GM20000 (cell line): ENCODE results near the gene NLRP12.

ENCODE experiments used
- DNase-seq: peaks from one replicate; pipeline ENCODE4 v3.0.0; 2012; ENCODE audit warnings: low spot score
- TF ChIP-seq, protein P1 (sequence below): IDR thresholded peaks from 2 replicates; pipeline ENCODE4 v1.5.1; 2012; ENCODE audit warnings: mild to moderate bottlenecking, control low read depth; ENCODE audit errors: extremely low read depth, missing control alignments

The NLRP12 gene

DNA sequence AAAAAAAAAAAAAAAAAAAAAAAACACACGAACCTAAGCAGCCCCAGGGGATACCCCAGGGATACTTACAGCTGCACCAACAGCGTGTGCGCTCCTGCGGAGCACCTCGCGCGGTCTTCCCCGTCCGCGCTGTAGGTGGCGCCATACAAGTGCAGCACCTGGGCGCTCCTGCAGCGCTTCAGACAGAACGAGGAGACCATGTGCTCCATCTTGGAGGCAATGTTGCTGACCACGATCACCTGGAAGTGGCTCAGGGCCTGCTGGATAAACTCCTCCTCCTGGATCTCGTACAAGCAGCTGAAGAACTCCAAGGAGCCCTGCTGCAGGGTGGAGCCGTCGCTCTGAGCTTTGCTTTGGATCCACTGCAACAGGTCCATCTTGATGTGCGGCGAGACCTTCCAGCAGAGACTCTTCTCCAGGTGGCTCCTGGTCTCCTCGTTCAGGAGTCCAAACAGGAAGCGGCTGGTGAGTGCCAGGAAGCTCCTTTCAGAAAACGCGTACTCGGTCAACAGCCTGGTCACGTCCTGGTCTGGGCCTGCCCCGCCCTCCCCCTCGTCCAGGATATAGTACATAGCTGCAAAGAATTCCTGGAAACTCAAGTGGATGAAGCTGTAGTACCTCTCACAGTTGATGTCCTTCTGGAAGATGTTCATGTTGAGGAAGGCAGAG, 14.5 kb downstream of the NLRP12 start:
- TF ChIP-seq, protein P1, sequence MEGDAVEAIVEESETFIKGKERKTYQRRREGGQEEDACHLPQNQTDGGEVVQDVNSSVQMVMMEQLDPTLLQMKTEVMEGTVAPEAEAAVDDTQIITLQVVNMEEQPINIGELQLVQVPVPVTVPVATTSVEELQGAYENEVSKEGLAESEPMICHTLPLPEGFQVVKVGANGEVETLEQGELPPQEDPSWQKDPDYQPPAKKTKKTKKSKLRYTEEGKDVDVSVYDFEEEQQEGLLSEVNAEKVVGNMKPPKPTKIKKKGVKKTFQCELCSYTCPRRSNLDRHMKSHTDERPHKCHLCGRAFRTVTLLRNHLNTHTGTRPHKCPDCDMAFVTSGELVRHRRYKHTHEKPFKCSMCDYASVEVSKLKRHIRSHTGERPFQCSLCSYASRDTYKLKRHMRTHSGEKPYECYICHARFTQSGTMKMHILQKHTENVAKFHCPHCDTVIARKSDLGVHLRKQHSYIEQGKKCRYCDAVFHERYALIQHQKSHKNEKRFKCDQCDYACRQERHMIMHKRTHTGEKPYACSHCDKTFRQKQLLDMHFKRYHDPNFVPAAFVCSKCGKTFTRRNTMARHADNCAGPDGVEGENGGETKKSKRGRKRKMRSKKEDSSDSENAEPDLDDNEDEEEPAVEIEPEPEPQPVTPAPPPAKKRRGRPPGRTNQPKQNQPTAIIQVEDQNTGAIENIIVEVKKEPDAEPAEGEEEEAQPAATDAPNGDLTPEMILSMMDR, result no peak
- DNase-seq, result no peak

DNA sequence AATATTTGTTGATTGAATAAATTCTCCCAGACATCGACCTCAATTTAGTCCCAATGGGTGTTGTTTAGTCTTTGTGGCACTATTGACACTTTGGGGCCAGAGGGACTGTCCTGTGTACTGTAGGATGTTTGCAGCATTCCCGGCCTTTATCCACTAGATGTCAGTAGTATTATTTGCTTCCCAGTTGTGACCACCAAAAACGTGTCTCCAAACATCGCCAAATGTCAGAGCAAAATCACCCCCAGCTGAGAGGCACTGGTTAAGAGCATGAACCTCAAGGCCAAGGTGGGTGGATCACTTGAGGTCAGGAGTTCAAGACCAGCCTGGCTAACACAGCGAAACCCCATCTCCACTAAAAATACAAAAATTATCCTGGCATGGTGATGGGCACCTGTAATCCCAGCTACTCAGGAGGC, 15.4 kb downstream of the NLRP12 start:
- TF ChIP-seq, protein P1, result no peak
- no peak for DNase-seq

DNA sequence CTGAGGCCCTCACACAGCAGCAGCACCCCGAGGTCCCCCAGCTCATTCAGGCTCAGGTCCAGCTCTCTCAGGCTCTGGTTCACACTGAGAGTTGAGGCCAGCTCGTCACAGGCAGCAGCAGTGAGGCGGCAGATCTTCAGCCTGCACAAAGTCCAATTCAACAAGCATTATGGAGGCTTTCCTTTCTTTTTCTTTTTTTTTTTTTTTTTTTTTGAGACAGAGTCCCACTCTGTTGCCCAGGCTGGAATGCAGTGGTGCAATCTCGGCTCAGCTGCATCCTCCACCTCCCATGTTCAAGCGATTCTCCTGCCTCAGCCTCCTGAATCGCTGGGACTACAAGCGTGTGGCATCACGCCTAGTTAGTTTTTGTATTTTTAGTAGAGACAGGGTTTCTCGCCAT, 22.9 kb downstream of the NLRP12 start:
- TF ChIP-seq, protein P1, result no peak
- no peak for DNase-seq

DNA sequence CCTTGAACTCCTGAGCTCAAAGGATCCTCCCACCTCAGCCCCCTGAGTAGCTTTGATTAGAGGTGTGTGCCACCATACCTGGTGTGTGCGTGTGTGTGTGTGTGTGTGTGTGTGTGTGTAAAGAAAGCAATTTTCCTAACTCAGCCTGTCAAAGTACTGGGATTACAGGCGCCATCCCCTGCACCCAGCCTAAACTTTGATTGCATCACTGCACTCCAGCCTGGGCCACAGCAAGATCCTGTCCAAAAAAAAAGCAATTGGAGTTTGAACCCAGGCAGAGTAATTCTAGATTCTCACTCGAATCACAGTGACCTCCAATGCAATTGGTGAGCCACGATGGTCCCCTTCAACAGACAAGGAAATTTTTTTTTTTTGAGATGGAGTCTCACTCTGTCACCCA, 29.1 kb downstream of the NLRP12 start:
- DNase-seq, result no peak
- TF ChIP-seq, protein P1, result no peak

DNA sequence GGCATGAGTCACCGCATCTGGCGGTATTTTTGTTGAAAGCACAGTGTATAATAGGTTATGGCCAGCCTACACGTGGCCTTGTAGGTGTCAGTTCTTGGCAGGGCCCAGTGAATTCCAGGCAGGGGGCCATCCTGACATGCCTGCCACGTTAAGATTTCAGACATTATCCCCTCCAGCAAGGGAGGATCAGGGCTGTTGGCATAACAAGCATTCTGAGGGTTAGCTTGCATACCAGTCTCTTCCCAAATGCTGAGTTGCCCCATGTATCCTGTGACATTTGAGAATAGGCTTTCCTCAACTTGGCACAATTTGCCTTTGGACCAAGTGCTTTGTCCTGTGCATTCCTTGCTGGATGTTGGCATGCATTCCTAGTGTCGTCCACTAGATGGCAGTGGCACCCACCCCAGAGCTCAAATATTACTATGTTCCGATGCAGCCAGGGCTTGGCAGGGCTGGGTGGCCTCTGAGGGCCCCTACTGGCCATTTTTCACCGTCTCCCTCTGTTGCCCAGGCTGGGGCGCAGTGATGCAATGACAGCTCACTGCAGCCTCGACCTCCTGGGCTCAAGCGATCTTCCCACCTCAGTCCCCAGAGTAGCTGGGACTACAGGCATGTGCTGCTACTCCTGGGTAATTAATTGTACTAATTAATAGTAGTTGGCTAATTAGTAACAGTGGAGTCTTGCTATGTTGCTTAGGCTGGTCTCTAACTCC, 31.2 kb downstream of the NLRP12 start:
- peak; percentile 80 for DNase-seq
- TF ChIP-seq, protein P1, result peak; percentile 67

DNA sequence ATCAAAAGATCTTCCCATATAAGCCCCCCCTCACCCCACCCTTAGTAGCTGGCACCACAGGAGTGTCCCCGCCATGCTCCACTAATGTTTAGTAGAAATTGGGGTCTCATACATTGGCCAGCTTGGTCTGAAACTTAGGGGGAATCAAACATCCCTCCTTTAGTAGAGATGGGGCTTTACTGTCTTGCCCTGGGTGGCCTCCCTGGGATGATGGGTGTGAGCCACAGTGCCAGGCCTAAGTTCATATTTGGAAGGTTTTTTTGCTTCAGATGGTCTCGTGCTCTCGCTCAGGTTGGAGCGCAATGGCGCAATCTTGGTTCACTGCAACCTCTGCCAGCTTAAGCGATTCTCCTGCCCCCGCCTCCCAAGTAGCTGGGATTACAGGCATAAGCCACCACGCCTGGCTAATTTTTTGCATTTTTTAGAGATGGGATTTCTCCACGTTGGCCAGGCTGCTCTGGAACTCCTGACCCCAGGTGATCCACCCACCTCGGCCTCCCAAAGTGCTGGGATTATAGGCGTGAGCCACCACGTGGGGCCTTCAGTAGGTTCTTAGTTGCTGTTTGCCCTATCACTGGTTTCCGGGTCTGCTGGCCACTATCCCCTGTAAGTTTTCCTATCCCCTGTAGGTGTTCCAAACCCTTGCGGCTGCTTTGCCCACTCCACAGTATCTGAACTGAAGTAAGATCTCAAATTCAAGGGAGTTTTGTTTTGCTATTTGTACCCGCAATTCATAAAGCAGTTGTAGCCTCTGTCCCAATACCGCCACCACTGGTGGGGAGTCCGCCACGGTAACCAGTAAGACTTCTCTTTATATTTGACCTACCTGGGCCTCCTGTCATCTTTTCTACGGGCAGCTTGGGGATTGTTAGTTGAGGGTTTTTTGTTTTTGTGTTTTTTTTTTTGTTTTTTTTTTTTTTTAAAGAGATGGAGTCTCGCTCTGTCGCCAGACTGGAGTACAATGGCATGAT, 34.1 kb downstream of the NLRP12 start:
- TF ChIP-seq, protein P1, result no peak
- no peak for DNase-seq
